GM18858 (cell line): ENCODE data around the gene ELN.

Experiments
- ATAC-seq: cut with Tn5 transposase; IDR thresholded peaks from one replicate; pipeline ENCODE4 v1.9.1; 2021; ENCODE audit not compliant: unreplicated experiment

Gene ELN

GRCh38 chr7:74059681-74060588 lies 32.0 kb downstream of the ELN start:
- no peak for ATAC-seq

- no peak for ATAC-seq
These were observed 34.0 kb downstream of the ELN start for GRCh38 chr7:74061840-74062539.

GRCh38 chr7:74063223-74063641 lies 35.3 kb downstream of the ELN start:
- ATAC-seq = no peak

- no peak for ATAC-seq
These were observed 35.7 kb downstream of the ELN start for GRCh38 chr7:74063646-74064045.

GRCh38 chr7:74064696-74065095 lies 36.7 kb downstream of the ELN start:
- no peak for ATAC-seq

GRCh38 chr7:74066626-74067025 lies 38.7 kb downstream of the ELN start:
- no peak for ATAC-seq

GRCh38 chr7:74068378-74069085 lies 40.6 kb downstream of the ELN start:
- ATAC-seq = no peak

- no peak for ATAC-seq
These were observed 41.1 kb downstream of the ELN start for GRCh38 chr7:74069086-74069541.

GRCh38 chr7:74069790-74070618 lies 42.0 kb downstream of the ELN start:
- no peak for ATAC-seq

GRCh38 chr7:74070619-74070921 lies 42.6 kb downstream of the ELN start:
- ATAC-seq = no peak

- ATAC-seq = no peak
These were observed 43.1 kb downstream of the ELN start for GRCh38 chr7:74071121-74071520.

GRCh38 chr7:74074770-74075169 lies 46.8 kb downstream of the ELN start:
- ATAC-seq = no peak

GRCh38 chr7:74078461-74078860 lies 50.5 kb downstream of the ELN start:
- ATAC-seq = no peak

GRCh38 chr7:74082770-74083116 lies 54.8 kb downstream of the ELN start:
- ATAC-seq = no peak

GRCh38 chr7:74083117-74083876 lies 55.3 kb downstream of the ELN start, which contains the start of gene LIMK1:
LIMK1 (plus strand) TSS chr7:74083804; CDS start chr7:74083991, 187 bp downstream.
- ATAC-seq = no peak

- ATAC-seq = no peak
These were observed 56.2 kb downstream of the ELN start for GRCh38 chr7:74083928-74084721.

- no peak for ATAC-seq
These were observed 57.0 kb downstream of the ELN start for GRCh38 chr7:74084722-74085578.

GRCh38 chr7:74087791-74088453 lies 59.9 kb downstream of the ELN start:
- no peak for ATAC-seq
